Liver (tissue), 9 donors: ENCODE data around the gene ACOT11. TPM values are rescaled to one million over a fixed set of nuclear protein-coding genes. Genes with fewer than 3 reads are reported as not detected.

Experiments
- DNase-seq: peaks from one replicate; pipeline ENCODE4 v3.0.0-alpha.2; 2017; ENCODE audit warnings: low spot score
- H3K27ac ChIP-seq, 2 donors: one replicate each; pipeline ENCODE4 v1.7.0; 2013; ENCODE audit warnings: inconsistent platforms in 2 of 2, low read length in 2 of 2, control low read depth in 1 of 2, low read depth in 1 of 2, mild to moderate bottlenecking in 1 of 2
- H3K27me3 ChIP-seq, 4 donors: one replicate each; pipeline versions ENCODE4 v1.6.1 to v1.7.0; 2013; ENCODE audit warnings: low read length in 3 of 4, inconsistent platforms in 1 of 4, mild to moderate bottlenecking in 1 of 4, moderate library complexity in 1 of 4; ENCODE audit not compliant: control insufficient read depth in 4 of 4, insufficient read depth in 4 of 4
- H3K36me3 ChIP-seq, 4 donors: one replicate each; pipeline versions ENCODE4 v1.6.1 to v1.7.0; 2013; ENCODE audit warnings: low read length in 3 of 4, mild to moderate bottlenecking in 3 of 4, low read depth in 1 of 4, moderate library complexity in 1 of 4; ENCODE audit not compliant: control insufficient read depth in 4 of 4, insufficient read depth in 3 of 4
- H3K4me1 ChIP-seq, 4 donors: one replicate each; pipeline versions ENCODE4 v1.6.1 to v1.7.0; 2013; ENCODE audit warnings: low read length in 3 of 4, mild to moderate bottlenecking in 3 of 4, moderate library complexity in 1 of 4; ENCODE audit not compliant: control insufficient read depth in 4 of 4, insufficient read depth in 4 of 4
- H3K4me3 ChIP-seq, 3 donors: one replicate each; pipeline versions ENCODE4 v1.6.1 to v1.7.0; 2013; ENCODE audit warnings: low read length in 3 of 3, control low read depth in 1 of 3, low read depth in 1 of 3, mild to moderate bottlenecking in 1 of 3
- H3K9ac ChIP-seq, 2 donors: one replicate each; pipeline ENCODE4 v1.7.0; 2013; ENCODE audit warnings: low read length in 2 of 2, mild to moderate bottlenecking in 2 of 2, moderate library complexity in 2 of 2, control low read depth in 1 of 2, low read depth in 1 of 2
- H3K9me3 ChIP-seq, 4 donors: one replicate each; pipeline versions ENCODE4 v1.6.1 to v1.7.0; 2013; ENCODE audit warnings: low read length in 3 of 4; ENCODE audit not compliant: control insufficient read depth in 4 of 4
- ATF3 ChIP-seq: IDR thresholded peaks from 2 replicates; pipeline ENCODE4 v1.6.1; 2016; ENCODE audit warnings: antibody characterized with exemption
- CTCF ChIP-seq: fragments of 150-350 bp; IDR thresholded peaks from 2 replicates; pipeline ENCODE4 v1.5.1; 2017; ENCODE audit warnings: improper control_type of control experiment, low read depth, low read length; ENCODE audit not compliant: missing input control
- EGR1 ChIP-seq, 2 donors: IDR thresholded peaks; 2 replicates each; pipeline ENCODE4 v1.6.1; 2016 to 2018; ENCODE audit warnings: antibody characterized with exemption in 2 of 2, low read depth in 2 of 2
- HNF4A ChIP-seq, 2 donors: conservative IDR thresholded peaks; 2 replicates each; pipeline ENCODE4 v1.6.1; 2016; ENCODE audit warnings: antibody characterized with exemption in 2 of 2, mild to moderate bottlenecking in 2 of 2
- JUND ChIP-seq, 2 donors: IDR thresholded peaks; 2 replicates each; pipeline ENCODE4 v1.6.1; 2016; ENCODE audit warnings: antibody characterized with exemption in 2 of 2
- MAX ChIP-seq: IDR thresholded peaks from 2 replicates; pipeline ENCODE4 v1.6.1; 2016; ENCODE audit warnings: antibody characterized with exemption
- NR2F2 ChIP-seq: IDR thresholded peaks from 2 replicates; pipeline ENCODE4 v1.6.1; 2016; ENCODE audit warnings: antibody characterized with exemption
- RAD21 ChIP-seq, 2 donors: IDR thresholded peaks; 2 replicates each; pipeline ENCODE4 v1.6.1; 2016; ENCODE audit warnings: antibody characterized with exemption in 2 of 2, mild to moderate bottlenecking in 2 of 2
- REST ChIP-seq: IDR thresholded peaks from 2 replicates; pipeline ENCODE4 v1.6.1; 2016; ENCODE audit warnings: antibody characterized with exemption, mild to moderate bottlenecking
- RXRA ChIP-seq, 2 donors: IDR thresholded peaks; 2 replicates each; pipeline ENCODE4 v1.6.1; 2017 to 2018; ENCODE audit warnings: antibody characterized with exemption in 2 of 2, mild to moderate bottlenecking in 1 of 2
- TAF1 ChIP-seq: conservative IDR thresholded peaks from 2 replicates; pipeline ENCODE4 v1.6.1; 2016; ENCODE audit warnings: antibody characterized with exemption, mild to moderate bottlenecking
- YY1 ChIP-seq: IDR thresholded peaks from 2 replicates; pipeline ENCODE4 v1.6.1; 2016; ENCODE audit warnings: antibody characterized with exemption, mild to moderate bottlenecking
- WGBS: extraction: QIAGEN DNeasy Blood & Tissue Kit; methylation state at CpG from one replicate; pipeline ENCODE4 v1.1.7; 2013; 5-methylcytosine and 5-hydroxymethylcytosine counted together
- polyA plus RNA-seq, 2 donors: library from polyadenylated mRNA; stranded (reverse) in 1 of 2; unstranded in 1 of 2; fragments of 200-250 nt in 1 of 2; fragments of >200 nt in 1 of 2; fragmentation: Nextera tagmentation in 1 of 2; extraction: Ambion mirVana in 1 of 2; gene quantifications; one replicate each; pipeline versions ENCODE4 v1.2.1 to v1.2.3, GENCODE V29; 2013 to 2015
- total RNA-seq, 2 donors: library from RNA; depleted of rRNA; stranded (reverse); fragments of >200 nt; gene quantifications; one replicate each; pipeline ENCODE4 v1.2.3, GENCODE V29; 2014
- donor health status: healthy.
- donor health status: healthy.
- donor health status: healthy.
- donor health status: healthy.
- donor health status: healthy.

The ACOT11 gene
- total and polyA plus RNA-seq, 4 donors = 0.13 to 1.1 (median 0.50) TPM

GRCh38 chr1:54518489-54518888, 29.5 kb upstream of the ACOT11 start:
- Histone ChIP-seq H3K27me3 (no peaks in the 10 kb centered on the region), H3K4me1 (no peaks in the 10 kb centered on the region), H3K27ac (no peak overlapping the region), H3K9ac (no peak overlapping the region), H3K36me3 (no peaks in the 10 kb centered on the region), H3K9me3 (no peaks in the 10 kb centered on the region), H3K4me3 (no peak overlapping the region)
- TF ChIP-seq ATF3 = no peak
- TF ChIP-seq EGR1 (IDR thresholded peaks at IDR 0.05; ENCODE audit: low read depth in 2 of 2) = no peak
- TF ChIP-seq JUND (IDR thresholded peaks at IDR 0.05) = no peak
- TF ChIP-seq TAF1 = no peak
- no peak for TF ChIP-seq MAX
- no peak for TF ChIP-seq RXRA (IDR thresholded peaks at IDR 0.05)
- TF ChIP-seq YY1 = no peak
- no peak for TF ChIP-seq CTCF
- TF ChIP-seq HNF4A (conservative IDR thresholded peaks at IDR 0.05) = no peak
- DNase-seq = no peak
- WGBS = 88% methylated on average over 2 of the region's 2 CpGs

GRCh38 chr1:54519709-54520108, 28.3 kb upstream of the ACOT11 start:
- no peaks in the 10 kb centered on the region for H3K4me1 ChIP-seq
- H3K27me3 ChIP-seq = no peaks in the 10 kb centered on the region
- TF ChIP-seq RXRA (IDR thresholded peaks at IDR 0.05) (no peak), EGR1 (IDR thresholded peaks at IDR 0.05; ENCODE audit: low read depth in 2 of 2) (no peak), NR2F2 (no peak), JUND (IDR thresholded peaks at IDR 0.05) (no peak), REST (no peak), MAX (no peak), CTCF (peak; percentile 13), RAD21 (IDR thresholded peaks at IDR 0.05) (peak in 1 of 2 donors; percentile 49)
- no peak for DNase-seq
- 81% methylated on average over 5 of the region's 5 CpGs for WGBS
- no peak overlapping the region for H3K27ac ChIP-seq
- H3K9ac ChIP-seq = no peak overlapping the region
- no peaks in the 10 kb centered on the region for H3K9me3 ChIP-seq
- no peaks in the 10 kb centered on the region for H3K36me3 ChIP-seq
- no peak overlapping the region for H3K4me3 ChIP-seq
